ENCODE measurements around the gene TICRR.

The TICRR gene

DNA sequence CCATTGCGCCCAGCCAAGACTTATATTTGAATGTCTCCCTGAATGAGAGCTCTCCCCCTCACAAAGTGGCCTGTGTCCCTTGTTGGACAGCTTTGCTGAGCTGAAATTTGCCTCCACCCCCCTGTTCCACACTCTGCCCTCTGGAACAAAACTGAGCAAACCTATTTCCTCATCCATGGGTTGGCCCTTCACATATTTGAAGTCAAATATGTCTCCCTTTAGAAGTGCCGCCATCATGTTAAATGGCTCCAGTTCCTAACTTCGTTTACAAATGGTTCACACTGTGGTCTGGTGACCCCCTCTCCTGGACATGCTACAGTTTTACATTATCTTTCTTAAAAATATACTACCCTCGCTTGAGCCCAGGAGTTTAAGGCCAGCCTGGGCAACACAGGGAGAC is 99.3 kb downstream of the TICRR start:
- DNase-seq: no peak

GRCh38 chr15:89675606-89676005 is 100.3 kb downstream of the TICRR start:
- DNase-seq: no peak

GRCh38 chr15:89677381-89677780 is 102.1 kb downstream of the TICRR start:
- DNase-seq: no peak
